ENCODE results near the gene CHST11. TPM values are rescaled to one million over a fixed set of nuclear protein-coding genes. Genes with fewer than 3 reads are reported as not detected.

Gene CHST11
- total and polyA plus RNA-seq, 10 of the 15 experiments (the other 5 are each of a cell fraction or from before 2014, with no cell fraction given) = 1.9 to 38.1 (median 17.2) TPM

DNA sequence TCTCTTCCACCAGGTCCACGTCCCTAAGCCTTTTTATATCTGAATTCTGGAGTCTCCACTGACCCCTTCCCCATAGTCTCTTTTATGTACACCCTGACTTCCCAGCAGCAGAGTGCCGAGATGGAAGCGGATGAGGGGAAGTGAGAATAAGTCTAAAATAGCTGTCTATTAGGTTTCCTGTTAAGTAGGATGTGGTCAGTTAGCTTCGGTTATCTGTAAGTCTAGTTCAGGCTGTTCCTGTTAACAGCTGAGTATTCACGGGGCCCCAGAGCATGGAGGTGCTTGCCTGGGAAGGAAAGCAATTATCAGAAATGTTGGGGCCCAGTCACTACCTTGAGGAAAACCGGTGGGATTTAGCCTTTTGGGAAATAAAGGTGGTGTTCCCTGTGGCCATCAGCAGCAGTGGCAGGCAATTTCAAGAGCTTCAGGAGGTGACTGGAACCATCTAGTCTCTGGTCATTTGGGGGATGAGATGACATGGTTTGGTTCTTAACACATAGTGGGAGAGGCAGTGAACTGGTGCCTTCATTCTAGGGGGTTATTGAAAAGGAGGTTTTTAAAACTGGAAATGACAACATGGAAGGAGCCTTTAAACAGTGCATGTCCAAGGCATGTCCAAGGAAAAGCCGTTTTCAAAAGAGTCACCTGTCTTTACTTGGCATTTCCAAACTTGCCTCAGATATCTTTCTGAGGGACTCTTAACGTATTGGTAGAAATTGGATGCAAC lies 21.8 kb downstream of the CHST11 start (continued):
- TF ChIP-seq, protein P1, sequence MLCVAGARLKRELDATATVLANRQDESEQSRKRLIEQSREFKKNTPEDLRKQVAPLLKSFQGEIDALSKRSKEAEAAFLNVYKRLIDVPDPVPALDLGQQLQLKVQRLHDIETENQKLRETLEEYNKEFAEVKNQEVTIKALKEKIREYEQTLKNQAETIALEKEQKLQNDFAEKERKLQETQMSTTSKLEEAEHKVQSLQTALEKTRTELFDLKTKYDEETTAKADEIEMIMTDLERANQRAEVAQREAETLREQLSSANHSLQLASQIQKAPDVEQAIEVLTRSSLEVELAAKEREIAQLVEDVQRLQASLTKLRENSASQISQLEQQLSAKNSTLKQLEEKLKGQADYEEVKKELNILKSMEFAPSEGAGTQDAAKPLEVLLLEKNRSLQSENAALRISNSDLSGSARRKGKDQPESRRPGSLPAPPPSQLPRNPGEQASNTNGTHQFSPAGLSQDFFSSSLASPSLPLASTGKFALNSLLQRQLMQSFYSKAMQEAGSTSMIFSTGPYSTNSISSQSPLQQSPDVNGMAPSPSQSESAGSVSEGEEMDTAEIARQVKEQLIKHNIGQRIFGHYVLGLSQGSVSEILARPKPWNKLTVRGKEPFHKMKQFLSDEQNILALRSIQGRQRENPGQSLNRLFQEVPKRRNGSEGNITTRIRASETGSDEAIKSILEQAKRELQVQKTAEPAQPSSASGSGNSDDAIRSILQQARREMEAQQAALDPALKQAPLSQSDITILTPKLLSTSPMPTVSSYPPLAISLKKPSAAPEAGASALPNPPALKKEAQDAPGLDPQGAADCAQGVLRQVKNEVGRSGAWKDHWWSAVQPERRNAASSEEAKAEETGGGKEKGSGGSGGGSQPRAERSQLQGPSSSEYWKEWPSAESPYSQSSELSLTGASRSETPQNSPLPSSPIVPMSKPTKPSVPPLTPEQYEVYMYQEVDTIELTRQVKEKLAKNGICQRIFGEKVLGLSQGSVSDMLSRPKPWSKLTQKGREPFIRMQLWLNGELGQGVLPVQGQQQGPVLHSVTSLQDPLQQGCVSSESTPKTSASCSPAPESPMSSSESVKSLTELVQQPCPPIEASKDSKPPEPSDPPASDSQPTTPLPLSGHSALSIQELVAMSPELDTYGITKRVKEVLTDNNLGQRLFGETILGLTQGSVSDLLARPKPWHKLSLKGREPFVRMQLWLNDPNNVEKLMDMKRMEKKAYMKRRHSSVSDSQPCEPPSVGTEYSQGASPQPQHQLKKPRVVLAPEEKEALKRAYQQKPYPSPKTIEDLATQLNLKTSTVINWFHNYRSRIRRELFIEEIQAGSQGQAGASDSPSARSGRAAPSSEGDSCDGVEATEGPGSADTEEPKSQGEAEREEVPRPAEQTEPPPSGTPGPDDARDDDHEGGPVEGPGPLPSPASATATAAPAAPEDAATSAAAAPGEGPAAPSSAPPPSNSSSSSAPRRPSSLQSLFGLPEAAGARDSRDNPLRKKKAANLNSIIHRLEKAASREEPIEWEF (IDR thresholded peaks at IDR 0.05; ENCODE audit: insufficient replicate concordance, low read depth, low read length) = peak; percentile 17
- TF ChIP-seq NR2F1 (conservative IDR thresholded peaks at IDR 0.05) = peak; percentile 64; the same call in 1 of the 2 replicates
- TF ChIP-seq MEF2A (IDR thresholded peaks at IDR 0.05; ENCODE audit: insufficient read depth, low read depth, low read length) = peak; percentile 98
- TF ChIP-seq SMC3 (IDR thresholded peaks at IDR 0.05; ENCODE audit: borderline replicate concordance, low read length) = peak; percentile 10; the same call in 1 of the 2 replicates
- peak; percentile 89; the same call in 1 of the 2 replicates for TF ChIP-seq MTA3 (IDR thresholded peaks at IDR 0.05; ENCODE audit: borderline replicate concordance, low read length)
- TF ChIP-seq, protein P2, sequence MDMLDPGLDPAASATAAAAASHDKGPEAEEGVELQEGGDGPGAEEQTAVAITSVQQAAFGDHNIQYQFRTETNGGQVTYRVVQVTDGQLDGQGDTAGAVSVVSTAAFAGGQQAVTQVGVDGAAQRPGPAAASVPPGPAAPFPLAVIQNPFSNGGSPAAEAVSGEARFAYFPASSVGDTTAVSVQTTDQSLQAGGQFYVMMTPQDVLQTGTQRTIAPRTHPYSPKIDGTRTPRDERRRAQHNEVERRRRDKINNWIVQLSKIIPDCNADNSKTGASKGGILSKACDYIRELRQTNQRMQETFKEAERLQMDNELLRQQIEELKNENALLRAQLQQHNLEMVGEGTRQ (IDR thresholded peaks at IDR 0.05; ENCODE audit: borderline replicate concordance, low read depth, low read length) = no peak
- TF ChIP-seq CEBPB (IDR thresholded peaks at IDR 0.05; ENCODE audit: borderline replicate concordance in 1 of 2, low read depth in 2 of 2, low read length in 2 of 2) = no peak
- TF ChIP-seq BCL11A (IDR thresholded peaks at IDR 0.05; ENCODE audit: low read depth, low read length) = peak; percentile 85
- TF ChIP-seq FOXK2 (IDR thresholded peaks at IDR 0.05) = no peak
- 0 out of 2 replicates have a peak, but pooled peaks have one; percentile 37 for TF ChIP-seq STAT1 (conservative IDR thresholded peaks at IDR 0.05)
- TF ChIP-seq TCF7 (IDR thresholded peaks at IDR 0.05; ENCODE audit: borderline replicate concordance) = no peak
- no peak for TF ChIP-seq SIN3A (IDR thresholded peaks at IDR 0.05; ENCODE audit: low read depth, low read length)
- TF ChIP-seq ZNF217 (IDR thresholded peaks at IDR 0.05) = peak; percentile 54; the same call in 1 of the 2 replicates
- peak; percentile 74; the same call in 1 of the 2 replicates for TF ChIP-seq CREM (IDR thresholded peaks at IDR 0.05; ENCODE audit: low read depth)
- TF ChIP-seq KLF5 (IDR thresholded peaks at IDR 0.05; ENCODE audit: partially characterized antibody) = peak; percentile 63
- no peak for TF ChIP-seq MXI1 (IDR thresholded peaks at IDR 0.05; ENCODE audit: low read depth, low read length)
- no peak for TF ChIP-seq ZNF592 (IDR thresholded peaks at IDR 0.05)
- peak; percentile 56; the same call in 1 of the 2 replicates for TF ChIP-seq GABPA (IDR thresholded peaks at IDR 0.05; ENCODE audit: low read depth)
- TF ChIP-seq CHD2 (IDR thresholded peaks at IDR 0.05; ENCODE audit: borderline replicate concordance, low read depth, low read length) = peak; percentile 64; the same call in 1 of the 2 replicates
- no peak for TF ChIP-seq EZH2 (IDR thresholded peaks at IDR 0.05; ENCODE audit: borderline replicate concordance, control insufficient read depth, low read depth, low read length)
